Measurements from ENCODE around the gene RHBDF2. TPM values are rescaled to one million over a fixed set of nuclear protein-coding genes. Genes with fewer than 3 reads are reported as not detected.

RHBDF2 gene
- total RNA-seq, 4 donors from 2014 or later, result 45.9 to 82.6 (median 52.6) TPM

GRCh38 chr17:76541739-76542454 is 40.7 kb upstream of the RHBDF2 start:
- H3K27me3 ChIP-seq, result peaks cover 6% of the 10 kb centered on the region
- WGBS, result 91% methylated on average over 9 of the region's 10 CpGs
- no peak overlapping the region for H3K4me3 ChIP-seq
- H3K36me3 ChIP-seq, result no peaks in the 10 kb centered on the region
- no peaks in the 10 kb centered on the region for H3K9me3 ChIP-seq
- DNase-seq (ENCODE audit: low spot score in 2 of 2), result no peak
- H3K4me1 ChIP-seq, result peaks cover 84% of the 10 kb centered on the region
- TF ChIP-seq CTCF (IDR thresholded peaks at IDR 0.05), result no peak
- no peak for TF ChIP-seq POLR2AphosphoS5 (IDR thresholded peaks at IDR 0.05)
- TF ChIP-seq POLR2A (IDR thresholded peaks at IDR 0.05), result no peak
- no peak for TF ChIP-seq EP300 (IDR thresholded peaks at IDR 0.05)
- no peak overlapping the region for H3K27ac ChIP-seq

- Histone ChIP-seq H3K27me3 (peaks cover 6% of the 10 kb centered on the region), H3K4me3 (peak overlapping the region; percentile 36), H3K4me1 (peaks cover 71% of the 10 kb centered on the region), H3K9me3 (no peaks in the 10 kb centered on the region), H3K36me3 (no peaks in the 10 kb centered on the region), H3K27ac (no peak overlapping the region)
- peak; percentile 95 to 96 for DNase-seq (ENCODE audit: low spot score in 2 of 2)
- 27% methylated on average over 6 of the region's 27 CpGs for WGBS
- TF ChIP-seq CTCF (IDR thresholded peaks at IDR 0.05) (peak in 1 of 2 donors; percentile 21), POLR2A (IDR thresholded peaks at IDR 0.05) (no peak), POLR2AphosphoS5 (IDR thresholded peaks at IDR 0.05) (peak in 2 of 3 donors; percentile 7 to 49), EP300 (IDR thresholded peaks at IDR 0.05) (no peak)
Measured at GRCh38 chr17:76540381-76541300, 39.4 kb upstream of the RHBDF2 start.

- Histone ChIP-seq H3K9me3 (no peaks in the 10 kb centered on the region), H3K4me3 (peak within 1 kb of the TSS; percentile 36), H3K27me3 (peaks cover 6% of the 10 kb centered on the region), H3K4me1 (peaks cover 69% of the 10 kb centered on the region), H3K36me3 (no peaks in the 10 kb centered on the region), H3K27ac (no peak within 1 kb of the TSS)
- DNase-seq (ENCODE audit: low spot score in 2 of 2), result no peak
- no peak for TF ChIP-seq EP300 (IDR thresholded peaks at IDR 0.05)
- TF ChIP-seq POLR2AphosphoS5 (IDR thresholded peaks at IDR 0.05), result no peak
- no peak for TF ChIP-seq POLR2A (IDR thresholded peaks at IDR 0.05)
- no peak for TF ChIP-seq CTCF (IDR thresholded peaks at IDR 0.05)
- 82% methylated on average over 18 of the region's 22 CpGs for WGBS
Measured at GRCh38 chr17:76539631-76540271, 38.5 kb upstream of the RHBDF2 start, which contains the start of gene PRCD. PRCD (plus strand) TSS chr17:76540044; CDS start chr17:76540142, 98 bp downstream.

GRCh38 chr17:76538941-76539570 is 37.8 kb upstream of the RHBDF2 start:
- TF ChIP-seq CTCF (IDR thresholded peaks at IDR 0.05) (no peak), POLR2A (IDR thresholded peaks at IDR 0.05) (no peak), EP300 (IDR thresholded peaks at IDR 0.05) (no peak), POLR2AphosphoS5 (IDR thresholded peaks at IDR 0.05) (no peak)
- Histone ChIP-seq H3K9me3 (no peaks in the 10 kb centered on the region), H3K36me3 (no peaks in the 10 kb centered on the region), H3K4me1 (peaks cover 64% of the 10 kb centered on the region), H3K4me3 (peak overlapping the region; percentile 56), H3K27me3 (peaks cover 6% of the 10 kb centered on the region), H3K27ac (no peak overlapping the region)
- DNase-seq (ENCODE audit: low spot score in 2 of 2), result no peak
- 92% methylated on average over 9 of the region's 9 CpGs for WGBS

All from suprapubic skin (tissue), 4 donors.